ENCODE data around the gene TAL1.

Gene TAL1

GRCh38 chr1:47188791-47189785 lies 42.9 kb downstream of the TAL1 start:
- DNase-seq (ENCODE audit: low read depth in 2 of 2) = no peak

DNA sequence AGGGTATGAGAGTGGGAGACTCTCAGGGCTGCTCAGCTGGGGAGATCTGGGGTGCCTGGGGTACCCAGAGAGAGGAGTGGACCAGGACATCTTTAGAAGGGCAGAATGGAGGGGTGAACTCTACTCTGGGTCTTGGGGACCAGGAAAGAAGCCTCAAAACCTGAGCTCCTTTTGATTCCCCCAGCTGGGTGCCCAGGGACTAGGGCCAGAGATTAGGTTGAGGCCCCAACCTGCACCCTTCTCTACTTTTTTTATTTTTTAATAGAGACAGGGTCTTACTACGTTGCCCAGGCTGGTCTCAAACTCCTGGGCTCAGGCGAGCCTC lies 44.1 kb downstream of the TAL1 start:
- no peak for DNase-seq (ENCODE audit: low read depth in 2 of 2)

GRCh38 chr1:47187231-47187925 lies 44.6 kb downstream of the TAL1 start:
- DNase-seq (ENCODE audit: low read depth in 2 of 2) = no peak

DNA sequence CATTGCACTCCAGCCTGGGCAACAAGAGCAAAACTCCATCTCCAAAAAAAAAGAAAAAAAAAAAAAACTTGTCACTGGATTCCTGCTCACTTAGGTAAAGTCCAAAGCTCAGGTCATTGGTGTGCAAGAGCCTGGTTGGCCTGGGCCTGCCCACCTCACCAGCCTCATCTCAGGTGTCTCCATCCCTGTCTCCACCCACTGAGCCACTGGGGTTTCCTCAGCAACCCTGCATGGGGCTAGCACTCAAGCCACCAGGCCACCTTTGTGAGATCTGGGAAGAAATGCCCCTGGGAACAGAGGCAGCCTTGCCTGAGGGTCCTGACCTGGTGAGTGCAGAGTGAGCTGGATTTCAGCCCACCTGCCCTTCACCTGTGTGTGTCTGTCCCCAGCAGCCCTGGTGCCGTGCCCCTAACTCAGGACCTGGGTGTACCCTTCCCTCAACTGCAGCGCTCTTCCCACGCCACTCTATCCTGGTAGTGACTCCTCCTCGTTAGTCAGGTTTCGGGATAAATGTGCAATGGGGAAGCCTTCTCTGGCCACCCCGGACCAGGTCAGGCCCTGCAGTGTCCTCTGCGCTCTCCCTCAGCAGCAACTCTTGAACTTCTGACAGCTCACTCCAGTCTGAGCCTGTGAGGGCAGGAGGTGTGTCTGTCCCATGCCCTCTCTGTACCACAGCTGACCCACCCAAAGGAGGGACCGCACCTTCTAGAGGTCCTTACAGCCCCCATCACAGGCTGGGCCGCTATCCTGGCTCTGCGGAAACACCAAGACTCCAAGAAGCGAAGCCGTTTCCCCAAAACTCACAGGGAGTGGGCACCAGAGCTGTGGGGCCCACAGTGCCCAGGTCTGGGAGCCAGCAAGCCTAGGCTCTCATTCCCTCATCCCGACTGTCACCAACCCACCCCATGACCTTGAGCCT lies 45.5 kb downstream of the TAL1 start:
- no peak for DNase-seq (ENCODE audit: low read depth in 2 of 2)

GRCh38 chr1:47184822-47185677 lies 47.0 kb downstream of the TAL1 start:
- no peak for DNase-seq (ENCODE audit: low read depth in 2 of 2)

DNA sequence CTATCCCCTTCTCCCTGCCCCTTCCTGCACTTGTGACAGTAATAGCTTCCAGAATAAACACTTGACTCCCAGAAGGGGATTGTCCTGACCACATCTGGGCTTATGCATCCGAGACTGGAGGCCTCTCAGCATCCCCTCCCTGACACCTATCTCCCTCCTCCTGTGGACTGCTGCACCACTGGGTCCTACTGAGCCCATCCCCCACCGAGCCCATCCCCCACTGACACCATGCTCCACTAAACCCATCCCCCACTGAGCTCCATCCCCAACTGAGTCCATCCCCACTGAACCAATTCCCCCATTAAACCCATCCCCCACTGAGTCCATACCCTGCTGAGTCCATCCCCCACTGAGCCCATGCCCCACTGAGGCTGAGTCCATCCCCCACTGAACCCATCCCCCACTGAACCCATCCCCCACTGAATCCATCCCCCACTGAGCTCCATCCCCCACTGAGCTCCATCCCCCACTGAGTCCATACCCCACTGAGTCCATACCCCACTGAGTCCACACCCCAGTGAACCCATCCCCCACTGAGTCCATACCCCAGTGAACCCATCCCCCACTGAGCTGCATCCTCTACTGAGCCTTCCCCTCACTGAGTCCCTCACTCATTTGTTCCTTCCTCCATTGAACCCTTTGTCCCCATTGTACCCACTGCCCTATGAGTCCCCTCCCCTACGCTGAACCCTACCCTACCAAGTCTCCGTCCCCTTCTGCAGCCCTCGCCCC lies 47.8 kb downstream of the TAL1 start:
- DNase-seq (ENCODE audit: low read depth in 2 of 2) = no peak

- DNase-seq (ENCODE audit: low read depth in 2 of 2) = no peak
Observed at GRCh38 chr1:47183308-47184089, 48.5 kb downstream of the TAL1 start.

DNA sequence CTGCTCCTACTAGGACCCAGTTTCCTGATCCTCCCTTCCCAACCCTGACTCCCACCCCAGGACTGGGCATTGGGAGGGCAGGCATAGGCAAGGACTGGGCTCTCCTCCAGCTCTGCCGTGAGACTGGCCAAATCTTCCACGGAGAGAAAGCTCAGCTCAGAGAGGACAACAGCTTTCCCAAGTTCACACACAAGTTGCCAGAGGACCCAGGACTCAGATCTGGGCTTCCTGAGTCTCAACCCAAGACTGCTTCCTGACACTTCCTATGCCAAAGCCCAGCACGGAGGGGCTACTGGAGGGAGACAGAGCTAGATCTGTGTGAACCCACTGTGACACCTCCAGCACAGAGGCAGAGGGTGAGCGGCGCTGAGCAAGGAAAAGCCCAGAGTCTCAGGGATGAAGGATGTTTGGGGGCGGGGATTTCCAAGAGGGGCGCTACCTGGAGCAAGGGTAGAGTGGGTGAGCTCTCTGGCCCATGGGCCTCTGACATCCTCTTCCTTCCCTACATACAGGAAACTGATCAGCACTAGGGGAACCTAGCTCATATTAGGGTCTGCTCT lies 49.3 kb downstream of the TAL1 start:
- no peak for DNase-seq (ENCODE audit: low read depth in 2 of 2)

- no peak for DNase-seq (ENCODE audit: low read depth in 2 of 2)
Observed at GRCh38 chr1:47181955-47182675, 49.9 kb downstream of the TAL1 start.

DNA sequence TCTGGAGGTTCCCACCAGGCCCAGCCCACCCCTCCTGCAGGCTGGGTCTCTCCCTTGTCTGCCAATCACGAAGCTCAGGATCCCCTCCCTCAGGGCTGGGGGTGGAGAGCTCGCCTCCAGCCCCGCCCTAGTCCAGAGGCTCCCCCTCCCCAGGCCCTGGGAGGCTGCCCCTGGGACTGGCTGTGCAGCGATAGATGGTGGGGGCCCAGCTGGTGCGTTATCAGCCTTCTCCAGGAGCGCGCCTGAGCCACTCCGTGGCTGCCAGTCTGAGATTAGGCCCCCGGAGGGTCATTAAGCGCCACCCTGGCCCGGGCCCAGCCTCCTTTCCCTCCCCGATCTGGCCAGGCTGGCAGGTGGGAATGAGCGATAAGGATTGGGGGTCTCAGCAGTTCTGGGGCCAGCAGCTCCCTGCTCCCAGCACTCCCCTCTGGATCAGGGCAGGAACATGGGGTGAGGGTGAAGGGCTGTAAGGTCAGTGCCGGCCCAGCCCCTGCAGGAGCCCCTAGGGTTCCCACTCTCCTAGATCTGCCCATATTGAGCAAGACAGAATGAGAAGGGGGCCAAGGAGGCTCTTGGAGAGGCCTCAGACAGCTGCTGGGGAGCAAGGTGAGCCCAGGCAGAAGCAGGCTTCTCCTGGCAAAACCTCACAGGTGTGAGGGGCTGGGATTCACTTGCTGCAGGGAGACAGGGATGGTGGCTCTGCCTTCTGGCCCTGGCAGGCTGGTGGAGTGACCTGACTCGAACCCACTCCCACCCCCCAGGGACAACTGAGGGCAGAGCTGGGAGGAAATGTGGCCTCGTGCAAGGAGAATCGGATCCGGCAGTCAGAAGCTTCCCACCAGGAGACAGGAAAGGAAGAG lies 50.7 kb downstream of the TAL1 start:
- no peak for DNase-seq (ENCODE audit: low read depth in 2 of 2)

DNA sequence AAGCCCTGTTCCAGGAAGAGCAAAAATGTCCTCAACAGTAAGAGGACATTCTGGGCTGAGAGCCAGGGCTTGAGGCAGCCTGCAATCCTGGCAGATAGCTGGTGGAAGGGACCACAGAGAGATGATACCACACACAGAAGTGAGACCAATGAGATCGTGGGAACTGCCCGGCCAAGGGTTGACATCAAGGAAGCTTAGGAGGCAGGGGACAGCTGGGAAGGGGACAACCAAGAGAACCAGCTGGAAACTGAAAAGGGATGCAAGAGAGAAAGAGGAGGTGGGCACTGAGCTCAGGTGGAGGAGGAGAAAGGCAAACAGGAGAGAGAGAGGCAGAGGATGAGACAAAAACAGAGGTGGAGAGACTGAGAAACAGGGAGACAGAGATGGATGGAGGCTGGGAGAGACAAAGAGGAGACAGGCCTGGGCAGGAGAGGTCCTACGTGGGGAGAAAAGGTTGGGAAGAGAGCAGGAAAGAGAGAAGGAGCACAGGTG lies 51.4 kb downstream of the TAL1 start:
- DNase-seq (ENCODE audit: low read depth in 2 of 2) = no peak

- no peak for DNase-seq (ENCODE audit: low read depth in 2 of 2)
Observed at GRCh38 chr1:47179988-47180563, 51.9 kb downstream of the TAL1 start.

DNA sequence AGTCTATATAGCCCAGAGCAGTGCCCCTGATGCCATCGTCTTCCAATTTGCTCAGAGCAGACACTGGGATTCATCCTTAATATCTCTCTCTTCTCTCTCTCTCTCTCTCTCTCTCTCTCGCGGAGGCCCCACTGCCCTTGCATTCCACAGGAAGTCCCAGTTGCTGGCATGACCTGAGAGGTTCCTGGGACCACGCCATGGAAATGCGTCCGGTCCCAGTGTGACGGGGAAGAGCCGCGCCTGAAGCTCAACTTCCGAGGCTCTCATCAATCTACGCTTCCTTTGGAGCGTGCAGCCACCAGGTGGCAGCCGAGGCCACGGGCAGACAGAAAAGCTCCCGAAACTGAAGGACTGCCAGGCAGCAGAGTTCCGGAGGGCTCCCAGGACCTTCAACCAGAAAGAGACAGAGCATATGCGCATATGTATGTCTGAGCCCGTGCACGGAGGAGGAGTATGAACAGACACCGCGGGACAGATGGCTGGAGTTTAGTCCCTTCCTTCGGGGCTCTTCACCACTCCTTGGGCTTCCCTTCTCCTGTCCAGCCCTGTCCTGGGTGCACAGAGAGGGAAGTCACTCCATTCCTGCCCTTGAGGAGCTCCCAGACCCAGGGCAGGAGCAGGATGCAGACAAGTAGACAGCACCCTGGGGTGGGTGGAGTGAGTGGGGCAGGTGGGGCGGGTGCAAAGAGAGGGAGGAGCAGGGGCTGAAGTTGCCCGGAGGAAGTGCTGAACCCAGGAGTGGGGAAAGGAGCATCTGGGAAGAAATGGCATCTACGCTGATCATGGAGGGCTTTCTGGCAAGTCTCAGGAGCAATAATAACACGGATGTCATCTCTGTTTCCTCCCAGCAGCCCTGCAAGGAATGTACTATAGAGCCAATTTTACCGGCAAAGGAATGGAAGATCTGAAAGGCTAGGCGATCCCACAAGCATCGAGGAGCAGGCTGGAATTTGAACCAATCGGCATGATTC lies 52.7 kb downstream of the TAL1 start:
- peak; percentile 66 to 77 for DNase-seq (ENCODE audit: low read depth in 2 of 2)

DNA sequence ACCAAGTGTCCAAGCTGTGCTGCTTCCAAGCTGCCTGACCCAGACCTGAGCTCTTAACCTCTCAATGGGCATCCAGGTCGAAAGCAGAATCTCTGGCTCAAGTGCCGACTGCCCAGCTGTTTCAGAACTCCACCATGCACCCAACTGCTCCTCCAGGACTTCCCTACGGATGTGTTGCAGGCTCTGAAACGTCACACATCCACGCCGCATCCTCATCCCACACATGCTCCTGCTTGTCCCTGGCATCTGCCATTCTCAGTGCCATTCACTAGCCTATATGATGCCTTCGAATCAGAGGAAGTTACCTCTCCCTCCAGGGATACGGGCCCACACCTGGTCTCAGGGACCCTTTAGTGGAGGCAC lies 53.4 kb downstream of the TAL1 start:
- DNase-seq (ENCODE audit: low read depth in 2 of 2) = no peak

- DNase-seq (ENCODE audit: low read depth in 2 of 2) = no peak
Observed at GRCh38 chr1:47178020-47178419, 54.0 kb downstream of the TAL1 start.

Data from stimulated activated CD4-positive, alpha-beta T cell treated with anti-CD3 and anti-CD28 coated beads, Interleukin-15, amount 100 ng/mL, for 48 hours (primary cell).